ENCODE data around the gene ESRRG.

The ESRRG gene

GRCh38 chr1:216457356-216457755, 265.9 kb downstream of the ESRRG start:
- Histone ChIP-seq H3K79me2 (ENCODE audit: insufficient read depth, low read length) (no peaks in the 10 kb centered on the region), H2AFZ (ENCODE audit: low read length) (no peak overlapping the region), H3F3A (ENCODE audit: low read depth) (no peaks in the 10 kb centered on the region), H3K4me3 (ENCODE audit: low read length, poor library complexity, severe bottlenecking) (no peak overlapping the region), H3K27me3 (ENCODE audit: insufficient read depth, low read length, poor library complexity, severe bottlenecking) (no peaks in the 10 kb centered on the region), H4K20me1 (ENCODE audit: insufficient read depth, low read length, poor library complexity, severe bottlenecking) (no peaks in the 10 kb centered on the region), H3K9me3 (ENCODE audit: insufficient read depth, low read depth, low read length) (no peaks in the 10 kb centered on the region), H3K9ac (ENCODE audit: low read depth, low read length, poor library complexity, severe bottlenecking) (no peak overlapping the region), H3K4me2 (ENCODE audit: low read depth, low read length, poor library complexity, severe bottlenecking) (no peak overlapping the region), H3K4me1 (ENCODE audit: insufficient read depth, low read length, poor library complexity, severe bottlenecking) (no peaks in the 10 kb centered on the region), H3K36me3 (ENCODE audit: insufficient read depth, low read length) (no peaks in the 10 kb centered on the region), H3K9me2 (replicated peaks; ENCODE audit: low read depth, low read length) (no peaks in the 10 kb centered on the region)
- TF ChIP-seq EZH2phosphoT487 (IDR thresholded peaks at IDR 0.05; ENCODE audit: borderline replicate concordance), result no peak
- TF ChIP-seq, protein P1, sequence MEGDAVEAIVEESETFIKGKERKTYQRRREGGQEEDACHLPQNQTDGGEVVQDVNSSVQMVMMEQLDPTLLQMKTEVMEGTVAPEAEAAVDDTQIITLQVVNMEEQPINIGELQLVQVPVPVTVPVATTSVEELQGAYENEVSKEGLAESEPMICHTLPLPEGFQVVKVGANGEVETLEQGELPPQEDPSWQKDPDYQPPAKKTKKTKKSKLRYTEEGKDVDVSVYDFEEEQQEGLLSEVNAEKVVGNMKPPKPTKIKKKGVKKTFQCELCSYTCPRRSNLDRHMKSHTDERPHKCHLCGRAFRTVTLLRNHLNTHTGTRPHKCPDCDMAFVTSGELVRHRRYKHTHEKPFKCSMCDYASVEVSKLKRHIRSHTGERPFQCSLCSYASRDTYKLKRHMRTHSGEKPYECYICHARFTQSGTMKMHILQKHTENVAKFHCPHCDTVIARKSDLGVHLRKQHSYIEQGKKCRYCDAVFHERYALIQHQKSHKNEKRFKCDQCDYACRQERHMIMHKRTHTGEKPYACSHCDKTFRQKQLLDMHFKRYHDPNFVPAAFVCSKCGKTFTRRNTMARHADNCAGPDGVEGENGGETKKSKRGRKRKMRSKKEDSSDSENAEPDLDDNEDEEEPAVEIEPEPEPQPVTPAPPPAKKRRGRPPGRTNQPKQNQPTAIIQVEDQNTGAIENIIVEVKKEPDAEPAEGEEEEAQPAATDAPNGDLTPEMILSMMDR (conservative IDR thresholded peaks at IDR 0.05; ENCODE audit: low read length), result no peak

DNA sequence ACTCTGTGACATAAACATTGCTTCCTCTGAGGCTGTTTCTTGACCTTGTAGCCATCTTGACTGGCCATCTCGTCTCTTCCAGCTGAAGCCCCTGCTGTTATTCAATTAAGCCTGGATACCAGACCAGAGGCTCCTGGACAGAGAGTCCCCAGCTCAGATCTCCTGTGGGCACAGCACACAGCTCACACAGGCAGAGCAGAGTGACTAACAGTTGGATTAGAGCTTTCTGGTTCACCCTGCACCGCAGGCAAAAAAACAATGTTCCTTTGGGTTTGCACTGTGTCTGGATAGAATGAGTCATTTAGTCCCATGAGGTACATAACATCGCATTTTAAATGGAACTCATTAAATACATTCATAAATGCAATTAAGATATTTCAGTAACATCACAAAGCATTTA, 266.5 kb downstream of the ESRRG start:
- no peaks in the 10 kb centered on the region for H3K36me3 ChIP-seq (ENCODE audit: insufficient read depth, low read length)
- H3K4me3 ChIP-seq (ENCODE audit: low read length, poor library complexity, severe bottlenecking), result no peak overlapping the region
- H3K27me3 ChIP-seq (ENCODE audit: insufficient read depth, low read length, poor library complexity, severe bottlenecking), result no peaks in the 10 kb centered on the region
- no peak overlapping the region for H3K4me2 ChIP-seq (ENCODE audit: low read depth, low read length, poor library complexity, severe bottlenecking)
- H3K79me2 ChIP-seq (ENCODE audit: insufficient read depth, low read length), result no peaks in the 10 kb centered on the region
- H3F3A ChIP-seq (ENCODE audit: low read depth), result no peaks in the 10 kb centered on the region
- H3K9me3 ChIP-seq (ENCODE audit: insufficient read depth, low read depth, low read length), result no peaks in the 10 kb centered on the region
- no peaks in the 10 kb centered on the region for H4K20me1 ChIP-seq (ENCODE audit: insufficient read depth, low read length, poor library complexity, severe bottlenecking)
- no peaks in the 10 kb centered on the region for H3K4me1 ChIP-seq (ENCODE audit: insufficient read depth, low read length, poor library complexity, severe bottlenecking)
- no peak overlapping the region for H2AFZ ChIP-seq (ENCODE audit: low read length)
- TF ChIP-seq EZH2phosphoT487 (IDR thresholded peaks at IDR 0.05; ENCODE audit: borderline replicate concordance), result no peak
- TF ChIP-seq, protein P1 (conservative IDR thresholded peaks at IDR 0.05; ENCODE audit: low read length), result no peak
- no peak overlapping the region for H3K9ac ChIP-seq (ENCODE audit: low read depth, low read length, poor library complexity, severe bottlenecking)
- no peaks in the 10 kb centered on the region for H3K9me2 ChIP-seq (replicated peaks; ENCODE audit: low read depth, low read length)

DNA sequence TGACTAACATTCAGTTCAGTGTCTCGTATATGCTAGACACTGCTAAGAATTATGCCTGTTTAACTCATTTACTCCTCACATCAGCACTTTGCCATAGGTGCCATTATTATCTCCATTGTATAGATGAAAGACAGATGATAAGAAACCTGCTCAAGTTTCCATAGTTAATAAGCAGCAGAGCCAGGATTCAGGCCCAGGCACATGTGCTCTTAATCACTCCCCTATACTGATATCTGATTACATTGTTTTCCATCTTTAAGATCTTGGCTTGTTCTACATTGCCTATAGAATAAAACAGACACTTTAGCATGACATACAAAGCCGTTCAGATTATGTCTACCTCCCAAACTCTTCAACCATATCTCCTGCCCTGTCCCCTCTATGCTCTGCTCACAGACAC, 269.5 kb downstream of the ESRRG start:
- H3K4me2 ChIP-seq (ENCODE audit: low read depth, low read length, poor library complexity, severe bottlenecking), result no peak overlapping the region
- no peaks in the 10 kb centered on the region for H3K27me3 ChIP-seq (ENCODE audit: insufficient read depth, low read length, poor library complexity, severe bottlenecking)
- no peaks in the 10 kb centered on the region for H3K9me2 ChIP-seq (replicated peaks; ENCODE audit: low read depth, low read length)
- H4K20me1 ChIP-seq (ENCODE audit: insufficient read depth, low read length, poor library complexity, severe bottlenecking), result no peaks in the 10 kb centered on the region
- no peaks in the 10 kb centered on the region for H3K36me3 ChIP-seq (ENCODE audit: insufficient read depth, low read length)
- no peak overlapping the region for H3K9ac ChIP-seq (ENCODE audit: low read depth, low read length, poor library complexity, severe bottlenecking)
- H3F3A ChIP-seq (ENCODE audit: low read depth), result no peaks in the 10 kb centered on the region
- H2AFZ ChIP-seq (ENCODE audit: low read length), result no peak overlapping the region
- TF ChIP-seq, protein P1 (conservative IDR thresholded peaks at IDR 0.05; ENCODE audit: low read length), result no peak
- TF ChIP-seq EZH2phosphoT487 (IDR thresholded peaks at IDR 0.05; ENCODE audit: borderline replicate concordance), result no peak
- no peak overlapping the region for H3K4me3 ChIP-seq (ENCODE audit: low read length, poor library complexity, severe bottlenecking)
- H3K4me1 ChIP-seq (ENCODE audit: insufficient read depth, low read length, poor library complexity, severe bottlenecking), result no peaks in the 10 kb centered on the region
- H3K79me2 ChIP-seq (ENCODE audit: insufficient read depth, low read length), result no peaks in the 10 kb centered on the region
- no peaks in the 10 kb centered on the region for H3K9me3 ChIP-seq (ENCODE audit: insufficient read depth, low read depth, low read length)

Measured in Loucy (cell line).